Ectodermal cell (in vitro differentiated cells): ENCODE results near the gene SPP1.
"Not testable (repeated sequence)": the region's sequence is repeated elsewhere in the genome, so short reads cannot be mapped to it uniquely, and the experiment has no call there.

ENCODE experiments used
- H3K27ac ChIP-seq: 2 replicates; pipeline ENCODE4 v1.7.0; 2013; ENCODE audit warnings: mild to moderate bottlenecking, low read depth, low read length; ENCODE audit not compliant: insufficient read depth, poor library complexity, severe bottlenecking
- H3K27me3 ChIP-seq: 2 replicates; pipeline ENCODE4 v1.7.0; 2013; ENCODE audit warnings: mild to moderate bottlenecking, low read length; ENCODE audit not compliant: insufficient read depth, control insufficient read depth, poor library complexity, severe bottlenecking
- H3K36me3 ChIP-seq: one replicate; pipeline ENCODE4 v1.7.0; 2013; ENCODE audit warnings: low read length; ENCODE audit not compliant: control insufficient read depth, insufficient read depth
- H3K4me1 ChIP-seq: one replicate; pipeline ENCODE4 v1.7.0; 2013; ENCODE audit warnings: low read length; ENCODE audit not compliant: control insufficient read depth, insufficient read depth
- H3K4me3 ChIP-seq: 2 replicates; pipeline ENCODE4 v1.7.0; 2013; ENCODE audit warnings: low read depth, low read length, control low read depth; ENCODE audit not compliant: insufficient read depth
- H3K9me3 ChIP-seq: 2 replicates; pipeline ENCODE4 v1.7.0; 2013; ENCODE audit warnings: mild to moderate bottlenecking, low read length, moderate library complexity; ENCODE audit not compliant: control insufficient read depth
- WGBS, 2 experiments: methylation state at CpG; one replicate each; pipeline ENCODE4 v1.1.7; 2013; ENCODE audit warnings: missing lambda C conversion rate in 2 of 2; 5-methylcytosine and 5-hydroxymethylcytosine counted together

The SPP1 gene

GRCh38 chr4:88017516-88018297 lies 42.2 kb downstream of the SPP1 start:
- H3K27me3 ChIP-seq: no peaks in the 10 kb centered on the region
- peaks cover 6% of the 10 kb centered on the region for H3K4me1 ChIP-seq
- H3K36me3 ChIP-seq: peaks cover 14% of the 10 kb centered on the region
- H3K27ac ChIP-seq: no peak overlapping the region
- WGBS, 2 experiments: 89 to 96% methylated on average over 6 to 7 of the region's 7 CpGs
- H3K9me3 ChIP-seq: no peaks in the 10 kb centered on the region
- no peak overlapping the region for H3K4me3 ChIP-seq

- no peaks in the 10 kb centered on the region for H3K9me3 ChIP-seq
- H3K36me3 ChIP-seq: peaks cover 18% of the 10 kb centered on the region
- no peak overlapping the region for H3K4me3 ChIP-seq
- peaks cover 6% of the 10 kb centered on the region for H3K4me1 ChIP-seq
- no peak overlapping the region for H3K27ac ChIP-seq
- no peaks in the 10 kb centered on the region for H3K27me3 ChIP-seq
- 97 to 98% methylated on average over 5 of the region's 5 CpGs for WGBS, 2 experiments
Measured at GRCh38 chr4:88018466-88018865, 43.0 kb downstream of the SPP1 start.

- no peaks in the 10 kb centered on the region for H3K4me1 ChIP-seq
- H3K9me3 ChIP-seq: no peaks in the 10 kb centered on the region
- no peak overlapping the region for H3K4me3 ChIP-seq
- H3K36me3 ChIP-seq: peaks cover 32% of the 10 kb centered on the region
- H3K27ac ChIP-seq: no peak overlapping the region
- H3K27me3 ChIP-seq: no peaks in the 10 kb centered on the region
Measured at GRCh38 chr4:88021824-88022223, 46.3 kb downstream of the SPP1 start.

GRCh38 chr4:88022289-88022688 lies 46.8 kb downstream of the SPP1 start:
- H3K4me3 ChIP-seq: no peak overlapping the region
- H3K27ac ChIP-seq: no peak overlapping the region

GRCh38 chr4:88025868-88026661 lies 50.6 kb downstream of the SPP1 start:
- H3K9me3 ChIP-seq, H3K4me1 ChIP-seq: not testable (repeated sequence)

More at GRCh38 chr4:88022289-88022688, 46.8 kb downstream of the SPP1 start:
- peaks cover 32% of the 10 kb centered on the region for H3K36me3 ChIP-seq
- no peaks in the 10 kb centered on the region for H3K27me3 ChIP-seq
- H3K4me1 ChIP-seq: no peaks in the 10 kb centered on the region
- no peaks in the 10 kb centered on the region for H3K9me3 ChIP-seq

GRCh38 chr4:88027611-88028608 lies 52.4 kb downstream of the SPP1 start:
- Histone ChIP-seq H3K27me3 (no peaks in the 10 kb centered on the region), H3K4me3 (no peak overlapping the region), H3K36me3 (peaks cover 18% of the 10 kb centered on the region), H3K4me1 (no peaks in the 10 kb centered on the region), H3K9me3 (no peaks in the 10 kb centered on the region), H3K27ac (no peak overlapping the region)
- WGBS, 2 experiments: 94 to 96% methylated on average over 4 of the region's 4 CpGs

More at GRCh38 chr4:88025868-88026661, 50.6 kb downstream of the SPP1 start:
- H3K27ac ChIP-seq, H3K27me3 ChIP-seq, H3K4me3 ChIP-seq: not testable (repeated sequence)
- 94 to 95% methylated on average over 5 to 6 of the region's 6 CpGs for WGBS, 2 experiments
- H3K36me3 ChIP-seq: peaks cover 24% of the 10 kb centered on the region

GRCh38 chr4:88028946-88029345 lies 53.4 kb downstream of the SPP1 start:
- H3K4me3 ChIP-seq: no peak overlapping the region
- 93 to 95% methylated on average over 3 of the region's 3 CpGs for WGBS, 2 experiments
- peaks cover 9% of the 10 kb centered on the region for H3K36me3 ChIP-seq
- H3K27ac ChIP-seq: no peak overlapping the region
- H3K27me3 ChIP-seq: no peaks in the 10 kb centered on the region
- no peaks in the 10 kb centered on the region for H3K4me1 ChIP-seq
- H3K9me3 ChIP-seq: no peaks in the 10 kb centered on the region

GRCh38 chr4:88029556-88029955 lies 54.0 kb downstream of the SPP1 start:
- Histone ChIP-seq H3K36me3 (peaks cover 5% of the 10 kb centered on the region), H3K9me3 (no peaks in the 10 kb centered on the region), H3K4me3 (no peak overlapping the region), H3K4me1 (no peaks in the 10 kb centered on the region), H3K27me3 (no peaks in the 10 kb centered on the region), H3K27ac (no peak overlapping the region)
- 97 to 99% methylated on average over 3 of the region's 3 CpGs for WGBS, 2 experiments

GRCh38 chr4:88030565-88031310 lies 55.2 kb downstream of the SPP1 start:
- Histone ChIP-seq H3K27me3 (no peaks in the 10 kb centered on the region), H3K27ac (no peak overlapping the region), H3K4me3 (no peak overlapping the region), H3K36me3 (peaks cover 5% of the 10 kb centered on the region), H3K4me1 (no peaks in the 10 kb centered on the region), H3K9me3 (no peaks in the 10 kb centered on the region)
- 90 to 94% methylated on average over 10 to 12 of the region's 12 CpGs for WGBS, 2 experiments
